Liver (tissue), 3 donors: ENCODE results near the gene UBL3.

Source experiments
- CTCF ChIP-seq: fragments of 150-350 bp; IDR thresholded peaks from 2 replicates; pipeline ENCODE4 v1.5.1; 2017; ENCODE audit warnings: improper control_type of control experiment, low read depth, low read length; ENCODE audit not compliant: missing input control
- EGR1 ChIP-seq, 2 donors: IDR thresholded peaks; 2 replicates each; pipeline ENCODE4 v1.6.1; 2016 to 2018; ENCODE audit warnings: antibody characterized with exemption in 2 of 2, low read depth in 2 of 2
- FOXA1 ChIP-seq: IDR thresholded peaks from 2 replicates; pipeline ENCODE4 v1.6.1; 2016; ENCODE audit warnings: antibody characterized with exemption
- FOXA2 ChIP-seq: IDR thresholded peaks from 2 replicates; pipeline ENCODE4 v1.6.1; 2016; ENCODE audit warnings: antibody characterized with exemption
- GABPA ChIP-seq, 2 donors: IDR thresholded peaks in 1 of 2; conservative IDR thresholded peaks in 1 of 2; 2 replicates each; pipeline ENCODE4 v1.6.1; 2016; ENCODE audit warnings: antibody characterized with exemption in 2 of 2, mild to moderate bottlenecking in 1 of 2, moderate library complexity in 1 of 2
- JUND ChIP-seq, 2 donors: IDR thresholded peaks; 2 replicates each; pipeline ENCODE4 v1.6.1; 2016; ENCODE audit warnings: antibody characterized with exemption in 2 of 2
- RAD21 ChIP-seq, 2 donors: IDR thresholded peaks; 2 replicates each; pipeline ENCODE4 v1.6.1; 2016; ENCODE audit warnings: antibody characterized with exemption in 2 of 2, mild to moderate bottlenecking in 2 of 2
- REST ChIP-seq: IDR thresholded peaks from 2 replicates; pipeline ENCODE4 v1.6.1; 2016; ENCODE audit warnings: antibody characterized with exemption, mild to moderate bottlenecking
- SP1 ChIP-seq: IDR thresholded peaks from 2 replicates; pipeline ENCODE4 v1.6.1; 2018; ENCODE audit warnings: antibody characterized with exemption, mild to moderate bottlenecking
- donor health status: healthy.
- donor health status: healthy.

GRCh38 chr13:29756506-29756905 is 93.9 kb downstream of the UBL3 start:
- TF ChIP-seq CTCF (no peak), RAD21 (IDR thresholded peaks at IDR 0.05) (no peak), SP1 (no peak), FOXA2 (no peak), REST (no peak), JUND (IDR thresholded peaks at IDR 0.05) (no peak), FOXA1 (no peak), GABPA (IDR thresholded peaks at IDR 0.05 in 1 of 2, conservative IDR thresholded peaks at IDR 0.05 in 1 of 2) (no peak), EGR1 (IDR thresholded peaks at IDR 0.05; ENCODE audit: low read depth in 2 of 2) (no peak)
